Panc1 (cell line): ENCODE results near the gene GPR119. TPM values are rescaled to one million over a fixed set of nuclear protein-coding genes. Genes with fewer than 3 reads are reported as not detected.
A peak's percentile ranks its signal among the peaks of the same experiment; 100 is the strongest.
"Not testable (repeated sequence)": the region's sequence is repeated elsewhere in the genome, so short reads cannot be mapped to it uniquely, and the experiment has no call there.

Source experiments
- ATAC-seq: fragments of 200-7000 bp; cut with Tn5 transposase; 2 replicates; pipeline ENCODE4 v1.9.1; 2020; ENCODE audit warnings: mild to moderate bottlenecking, moderate library complexity
- BruUV-seq: library from RNA; stranded (reverse); fragments of 400-500 nt; replicated peaks from 2 replicates; lab custom pipeline; 2021; lab: Mats Ljungman, UMichigan
- CTCF ChIA-PET: fragments of 300-600 bp; sonication (Branson Sonifier 250); formaldehyde crosslinking; loops from one replicate; lab custom pipeline; 2022; ENCODE audit warnings: antibody characterized with exemption; lab: Charles Lee
- POLR2A ChIA-PET: fragments of 300-600 bp; sonication (Branson Sonifier 250); formaldehyde crosslinking; loops from one replicate; lab custom pipeline; 2022; ENCODE audit warnings: antibody characterized with exemption; lab: Charles Lee
- DNase-seq: peaks from one replicate; pipeline ENCODE4 v3.0.0-alpha.2; 2010; ENCODE audit warnings: low read depth, low spot score
- H3K27ac ChIP-seq: 2 replicates; pipeline ENCODE4 v1.5.1; 2011; ENCODE audit warnings: mild to moderate bottlenecking, low read length, inconsistent platforms
- H3K27me3 ChIP-seq: fragments of 200-500 bp; sonication (Bioruptor generic); 2 replicates; pipeline ENCODE4 v1.6.0; 2014; ENCODE audit warnings: low read length, inconsistent platforms; ENCODE audit not compliant: control insufficient read depth, insufficient read depth
- H3K36me3 ChIP-seq: fragments of 200-500 bp; sonication (Bioruptor generic); 2 replicates; pipeline ENCODE4 v1.5.1; 2014; ENCODE audit warnings: inconsistent platforms, mild to moderate bottlenecking, low read length, moderate library complexity; ENCODE audit not compliant: control insufficient read depth, insufficient read depth
- H3K4me1 ChIP-seq: 2 replicates; pipeline ENCODE4 v1.5.1; 2011; ENCODE audit warnings: inconsistent platforms, mild to moderate bottlenecking, low read length, moderate library complexity; ENCODE audit not compliant: control insufficient read depth, insufficient read depth
- H3K4me3 ChIP-seq, 2 experiments: 2 replicates each; pipeline ENCODE4 v1.5.1; 2011 to 2012; ENCODE audit warnings: low read depth in 2 of 2, low read length in 2 of 2, mild to moderate bottlenecking in 2 of 2, inconsistent platforms in 1 of 2, moderate library complexity in 1 of 2
- H3K9me3 ChIP-seq: fragments of 200-500 bp; sonication (Bioruptor generic); 2 replicates; pipeline ENCODE4 v1.5.1; 2014; ENCODE audit warnings: low read depth, mild to moderate bottlenecking, inconsistent platforms, low read length, moderate library complexity; ENCODE audit not compliant: control insufficient read depth, insufficient read depth
- CTCF ChIP-seq: fragments of 450-650 bp; IDR thresholded peaks from 2 replicates; pipeline ENCODE4 v1.5.1; 2017; ENCODE audit warnings: mild to moderate bottlenecking
- POLR2AphosphoS5 ChIP-seq: IDR thresholded peaks from 2 replicates; pipeline ENCODE4 v1.6.1; 2012; ENCODE audit warnings: mild to moderate bottlenecking, low read depth, low read length, moderate library complexity
- REST ChIP-seq, 2 experiments: IDR thresholded peaks; 2 replicates each; pipeline ENCODE4 v1.6.1; 2011 to 2012; ENCODE audit warnings: low read depth in 2 of 2, control low read depth in 1 of 2, low read length in 1 of 2, mild to moderate bottlenecking in 1 of 2, moderate library complexity in 1 of 2; ENCODE audit not compliant: insufficient read depth in 1 of 2
- SIN3A ChIP-seq: IDR thresholded peaks from 2 replicates; pipeline ENCODE4 v1.6.1; 2012; ENCODE audit warnings: low read depth, mild to moderate bottlenecking, low read length, moderate library complexity, borderline replicate concordance; ENCODE audit not compliant: insufficient read depth
- TCF7L2 ChIP-seq: IDR thresholded peaks from 2 replicates; pipeline ENCODE4 v1.6.1; 2011; ENCODE audit warnings: mild to moderate bottlenecking, low read depth, low read length, inconsistent platforms
- in situ Hi-C: cut with HindIII; loops from 2 replicates; pipeline ENCODE4 v1.10.0; 2016; ENCODE audit warnings: low sequenced_read_pairs, low pct_unique_long_range_greater_than_20kb
- intact Hi-C: fragments of 100-400 bp; cut with micrococcal nuclease; formaldehyde crosslinking; loops from one replicate; pipeline ENCODE4 v1.10.0; 2022; ENCODE audit not compliant: unreplicated experiment
- total RNA-seq: library from RNA; stranded (reverse); gene quantifications from one replicate; pipeline ENCODE4 v1.2.1, GENCODE V29; 2021; ENCODE audit not compliant: unreplicated experiment

The GPR119 gene
- total RNA-seq, 1 experiment from 2014 or later, result not detected

GRCh38 chrX:130339408-130340222 is 45.9 kb downstream of the GPR119 start, which contains the start of gene SLC25A14:
Gene SLC25A14, plus strand, starts transcription at chrX:130339919. Its CDS starts 360 bp downstream, at chrX:130340279.
- no peaks in the 10 kb centered on the region for H3K36me3 ChIP-seq
- CTCF ChIA-PET, result no interaction called here
- intact Hi-C loops, result no loop called here
- BruUV-seq, result no TSS peak
- H3K27ac ChIP-seq, result peak within 1 kb of the TSS; percentile 82
- peak; percentile 22 for DNase-seq
- peak; percentile 70; the same call in 1 of the 2 replicates for TF ChIP-seq POLR2AphosphoS5
- TF ChIP-seq TCF7L2, result peak; percentile 93
- no peak; the same call in none of the 2 replicates for TF ChIP-seq SIN3A
- TF ChIP-seq REST (IDR thresholded peaks at IDR 0.05; ENCODE audit: insufficient read depth in 1 of 2, low read depth in 2 of 2, low read length in 1 of 2), result no peak
- no peaks in the 10 kb centered on the region for H3K9me3 ChIP-seq
- H3K4me1 ChIP-seq, result peaks cover 6% of the 10 kb centered on the region; the same call in 1 of the 2 replicates
- ATAC-seq, result peak; percentile 97
- POLR2A ChIA-PET, result interaction anchor here (0.6 to 0.9 kb wide), 3 partner anchors 34 to 83 kb away, joined by 3 read pairs; no protein-coding TSS in a partner anchor
- peak within 1 kb of the TSS; percentile 86 to 96 for H3K4me3 ChIP-seq
- H3K27me3 ChIP-seq, result no peaks in the 10 kb centered on the region
- in situ Hi-C loops, result no loop called here

GRCh38 chrX:130338869-130339268 is 46.6 kb downstream of the GPR119 start:
- H3K36me3 ChIP-seq, H3K4me1 ChIP-seq, in situ Hi-C loops, H3K9me3 ChIP-seq, DNase-seq, intact Hi-C loops, H3K27me3 ChIP-seq, CTCF ChIA-PET, BruUV-seq: not testable (repeated sequence)
- Histone ChIP-seq H3K4me3 (peak overlapping the region; percentile 86 to 96), H3K27ac (peak overlapping the region; percentile 82)
- peak; percentile 5; the same call in 1 of the 2 replicates for ATAC-seq
- POLR2A ChIA-PET, result interaction anchor here (0.6 to 0.7 kb wide), 2 partner anchors 10 to 76 kb away, joined by 3 read pairs; no protein-coding TSS in a partner anchor

- no peak for DNase-seq
- intact Hi-C loops, result no loop called here
- peaks cover 6% of the 10 kb centered on the region; the same call in 1 of the 2 replicates for H3K4me1 ChIP-seq
- no peak for ATAC-seq
- H3K27me3 ChIP-seq, result no peaks in the 10 kb centered on the region
- H3K4me3 ChIP-seq, result no peak overlapping the region
- TF ChIP-seq CTCF (no peak), TCF7L2 (no peak), POLR2AphosphoS5 (no peak), SIN3A (no peak), REST (IDR thresholded peaks at IDR 0.05; ENCODE audit: insufficient read depth in 1 of 2, low read depth in 2 of 2, low read length in 1 of 2) (no peak)
- POLR2A ChIA-PET, result no interaction called here
- no TSS peak for BruUV-seq
- in situ Hi-C loops, result no loop called here
- CTCF ChIA-PET, result no interaction called here
- no peak overlapping the region for H3K27ac ChIP-seq
- H3K36me3 ChIP-seq, result no peaks in the 10 kb centered on the region
- H3K9me3 ChIP-seq, result no peaks in the 10 kb centered on the region
These were observed 48.9 kb downstream of the GPR119 start for GRCh38 chrX:130336531-130336930.
